MCF 10A (cell line): Measurements from ENCODE around the gene LYZ. TPM values are rescaled to one million over a fixed set of nuclear protein-coding genes. Genes with fewer than 3 reads are reported as not detected.

Experiments
- BruUV-seq: library from RNA; stranded (reverse); fragments of 400-500 nt; replicated peaks from 2 replicates; lab custom pipeline; 2021; lab: Mats Ljungman, UMichigan
- CTCF ChIA-PET: fragments of 300-600 bp; sonication (Branson Sonifier 250); formaldehyde crosslinking; extraction: SDS; loops from one replicate; lab custom pipeline; 2021; ENCODE audit warnings: antibody characterized with exemption, inconsistent platforms; lab: Yijun Ruan, JAX
- POLR2A ChIA-PET: fragments of 300-600, 350-650 bp; sonication (Branson Sonifier 250); formaldehyde crosslinking; extraction: SDS; loops from one replicate; lab custom pipeline; 2020; ENCODE audit warnings: antibody characterized with exemption, inconsistent platforms; lab: Yijun Ruan, JAX
- DNase-seq: peaks from one replicate; pipeline ENCODE4 v3.0.0-alpha.2; 2018; ENCODE audit not compliant: unreplicated experiment
- H3K27ac Mint-ChIP-seq: one replicate; pipeline ENCODE4 v1.8.0; 2022; ENCODE audit warnings: mild to moderate bottlenecking, low read depth, mixed read lengths; ENCODE audit not compliant: unreplicated experiment
- H3K27me3 Mint-ChIP-seq: one replicate; pipeline ENCODE4 v1.8.0; 2022; ENCODE audit warnings: mixed read lengths; ENCODE audit not compliant: insufficient read depth, unreplicated experiment
- H3K36me3 Mint-ChIP-seq: one replicate; pipeline ENCODE4 v1.8.0; 2022; ENCODE audit warnings: mild to moderate bottlenecking, moderate library complexity, mixed read lengths; ENCODE audit not compliant: insufficient read depth, unreplicated experiment
- H3K4me1 Mint-ChIP-seq: one replicate; pipeline ENCODE4 v1.8.0; 2022; ENCODE audit warnings: mixed read lengths; ENCODE audit not compliant: insufficient read depth, unreplicated experiment
- H3K4me3 Mint-ChIP-seq: one replicate; pipeline ENCODE4 v1.8.0; 2022; ENCODE audit warnings: mild to moderate bottlenecking, moderate library complexity, mixed read lengths; ENCODE audit not compliant: unreplicated experiment
- H3K9me3 Mint-ChIP-seq: one replicate; pipeline ENCODE4 v1.8.0; 2022; ENCODE audit warnings: mixed read lengths; ENCODE audit not compliant: unreplicated experiment
- intact Hi-C: fragments of 100-400 bp; cut with micrococcal nuclease; formaldehyde crosslinking; loops from 2 replicates; pipeline ENCODE4 v1.14.1; 2022
- total RNA-seq: library from RNA; stranded (reverse); gene quantifications from 2 replicates; pipeline ENCODE4 v1.2.3, GENCODE V29; 2022
- TF ChIP-seq, protein P1 (sequence below): fragments of 200-600 bp; IDR thresholded peaks from one replicate; pipeline ENCODE4 v1.8.0; 2022; ENCODE audit warnings: antibody characterized with exemption, mild to moderate bottlenecking; ENCODE audit not compliant: unreplicated experiment

Gene LYZ
- total RNA-seq, 1 experiment from 2014 or later = not detected

DNA sequence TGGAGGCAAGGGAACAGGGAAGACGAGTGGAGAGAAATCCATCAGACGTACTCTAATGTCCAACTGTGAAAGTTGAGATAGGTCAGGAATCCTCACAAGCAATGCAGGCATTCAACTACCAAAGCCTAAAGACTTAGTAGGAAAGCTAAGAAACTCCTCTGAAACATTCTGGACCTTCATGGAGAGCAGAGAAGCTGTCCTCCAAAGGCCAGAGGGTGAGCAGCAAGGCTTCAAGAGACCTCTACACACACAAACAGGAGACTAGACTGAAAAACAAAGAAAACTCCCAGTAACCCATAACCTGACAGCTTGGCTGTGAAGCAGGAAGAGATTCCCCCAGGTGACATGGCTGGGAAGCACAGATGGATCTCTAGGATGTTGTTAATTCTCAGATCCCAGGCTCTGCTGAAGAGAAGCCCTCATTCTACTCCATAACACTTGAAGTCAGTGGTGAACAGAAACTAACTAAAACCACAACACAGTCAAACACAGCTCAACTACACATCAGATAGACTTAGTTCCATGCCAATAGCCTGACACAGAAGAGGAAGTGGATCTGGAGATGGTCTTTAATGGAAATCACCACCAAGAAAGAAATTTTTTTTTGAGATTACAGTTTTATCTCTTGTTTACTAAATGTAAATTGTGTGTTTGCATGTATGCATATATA, 23.2 kb upstream of the LYZ start:
- no peaks in the 10 kb centered on the region for H3K9me3 Mint-ChIP-seq
- ChIA-PET CTCF (interaction anchor here (1.4 kb wide), 1 partner anchor 23 kb away, joined by 4 read pairs; the partner anchor contains the start of gene LYZ), POLR2A (interaction anchor here (0.6 kb wide), 1 partner anchor 349 kb away, joined by 4 read pairs; no protein-coding TSS in a partner anchor)
- peaks cover 47% of the 10 kb centered on the region for H3K27me3 Mint-ChIP-seq
- intact Hi-C loops = no loop called here
- no peak for DNase-seq
- no peaks in the 10 kb centered on the region for H3K36me3 Mint-ChIP-seq
- no peak overlapping the region for H3K27ac Mint-ChIP-seq
- H3K4me1 Mint-ChIP-seq = no peaks in the 10 kb centered on the region
- TF ChIP-seq, protein P1, sequence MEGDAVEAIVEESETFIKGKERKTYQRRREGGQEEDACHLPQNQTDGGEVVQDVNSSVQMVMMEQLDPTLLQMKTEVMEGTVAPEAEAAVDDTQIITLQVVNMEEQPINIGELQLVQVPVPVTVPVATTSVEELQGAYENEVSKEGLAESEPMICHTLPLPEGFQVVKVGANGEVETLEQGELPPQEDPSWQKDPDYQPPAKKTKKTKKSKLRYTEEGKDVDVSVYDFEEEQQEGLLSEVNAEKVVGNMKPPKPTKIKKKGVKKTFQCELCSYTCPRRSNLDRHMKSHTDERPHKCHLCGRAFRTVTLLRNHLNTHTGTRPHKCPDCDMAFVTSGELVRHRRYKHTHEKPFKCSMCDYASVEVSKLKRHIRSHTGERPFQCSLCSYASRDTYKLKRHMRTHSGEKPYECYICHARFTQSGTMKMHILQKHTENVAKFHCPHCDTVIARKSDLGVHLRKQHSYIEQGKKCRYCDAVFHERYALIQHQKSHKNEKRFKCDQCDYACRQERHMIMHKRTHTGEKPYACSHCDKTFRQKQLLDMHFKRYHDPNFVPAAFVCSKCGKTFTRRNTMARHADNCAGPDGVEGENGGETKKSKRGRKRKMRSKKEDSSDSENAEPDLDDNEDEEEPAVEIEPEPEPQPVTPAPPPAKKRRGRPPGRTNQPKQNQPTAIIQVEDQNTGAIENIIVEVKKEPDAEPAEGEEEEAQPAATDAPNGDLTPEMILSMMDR = no peak
- H3K4me3 Mint-ChIP-seq = no peak overlapping the region
- BruUV-seq = no TSS peak

- Mint-ChIP-seq H3K27me3 (peaks cover 31% of the 10 kb centered on the region), H3K36me3 (no peaks in the 10 kb centered on the region), H3K4me3 (no peak overlapping the region), H3K9me3 (no peaks in the 10 kb centered on the region), H3K27ac (no peak overlapping the region), H3K4me1 (peaks cover 8% of the 10 kb centered on the region)
- TF ChIP-seq, protein P1 = no peak
- no peak for DNase-seq
- BruUV-seq = no TSS peak
- intact Hi-C loops = no loop called here
- ChIA-PET POLR2A (no interaction called here), CTCF (interaction anchor here (0.7 kb wide), 1 partner anchor 995 kb away, joined by 3 read pairs; no protein-coding TSS in a partner anchor)
These were observed 19.8 kb upstream of the LYZ start for GRCh38 chr12:69328426-69328825.

DNA sequence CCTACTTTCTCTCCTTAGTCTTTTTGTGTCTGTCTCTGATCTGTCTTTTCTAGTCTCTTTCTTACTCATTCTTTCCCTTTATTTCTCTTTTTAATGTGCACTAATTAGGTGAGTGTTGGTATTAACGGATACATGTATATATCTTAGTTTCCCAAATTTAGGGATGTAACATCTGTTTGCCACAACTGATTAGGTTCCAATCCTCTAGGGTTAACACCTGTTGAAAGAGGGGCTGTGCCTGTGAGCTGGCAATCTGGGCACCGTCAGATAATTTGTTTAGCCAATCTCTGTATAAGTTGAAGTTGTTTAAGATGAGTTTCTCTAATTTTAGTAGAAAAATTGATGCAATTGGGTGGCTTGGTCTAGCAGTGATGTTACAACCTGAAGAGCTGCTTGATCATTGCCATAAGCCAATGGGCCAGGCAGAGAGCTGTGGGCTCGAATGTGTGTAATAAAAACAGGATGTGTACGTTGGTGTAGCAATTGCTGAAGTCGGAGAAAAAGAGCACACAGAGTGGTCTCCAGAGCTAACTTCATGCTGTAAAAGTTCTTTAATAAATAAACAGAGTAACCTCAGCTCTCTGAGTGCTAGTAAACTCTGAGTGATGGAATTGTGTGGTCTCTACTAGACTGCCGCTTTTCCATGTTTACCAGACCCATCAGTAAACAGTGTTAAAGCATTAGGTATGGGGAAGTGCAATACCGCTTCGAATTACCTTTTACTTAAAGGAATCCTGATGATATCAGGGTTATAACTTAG, 18.3 kb upstream of the LYZ start:
- TF ChIP-seq, protein P1 = no peak
- H3K27ac Mint-ChIP-seq = no peak overlapping the region
- H3K4me3 Mint-ChIP-seq = no peak overlapping the region
- ChIA-PET CTCF (interaction anchor here (0.7 to 1.6 kb wide), 2 partner anchors 9 to 10 kb away, joined by 3 read pairs; no protein-coding TSS in a partner anchor), POLR2A (interaction anchor here (1.2 to 2.4 kb wide), 3 partner anchors 13 to 239 kb away, joined by 3 to 8 read pairs (median 3); no protein-coding TSS in a partner anchor)
- H3K4me1 Mint-ChIP-seq = peaks cover 8% of the 10 kb centered on the region
- H3K27me3 Mint-ChIP-seq = peaks cover 31% of the 10 kb centered on the region
- BruUV-seq = no TSS peak
- no peaks in the 10 kb centered on the region for H3K36me3 Mint-ChIP-seq
- no peak for DNase-seq
- intact Hi-C loops = no loop called here
- H3K9me3 Mint-ChIP-seq = no peaks in the 10 kb centered on the region
